ENCODE results near the gene AHCYL2. TPM values are rescaled to one million over a fixed set of nuclear protein-coding genes. Genes with fewer than 3 reads are reported as not detected.
"Not testable (repeated sequence)": the region's sequence is repeated elsewhere in the genome, so short reads cannot be mapped to it uniquely, and the experiment has no call there.

Gene AHCYL2
- total and polyA plus RNA-seq, 8 donors = 5.1 to 16.8 (median 13.3) TPM

DNA sequence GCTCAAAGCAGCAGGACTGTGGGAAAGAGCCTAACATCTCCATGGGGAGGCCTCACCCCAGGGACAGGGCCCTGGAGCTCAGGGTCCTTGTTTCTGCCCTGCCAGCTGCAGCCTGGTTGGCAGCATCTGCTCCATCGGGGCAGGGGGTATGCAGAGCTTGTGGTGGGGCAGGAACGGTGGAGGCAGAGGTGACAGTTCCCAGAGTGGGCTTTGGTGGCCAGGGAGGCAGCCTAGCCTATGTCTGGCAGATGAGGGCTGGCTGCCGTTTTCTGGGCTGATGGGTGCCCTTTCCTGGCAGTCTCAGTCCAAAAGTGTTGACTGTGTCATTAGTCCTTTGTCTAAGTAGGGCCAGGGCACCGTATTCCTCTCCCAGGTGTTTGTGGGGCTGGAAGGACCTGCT is 12.2 kb upstream of the AHCYL2 start:
- FAIRE-seq (no peak), DNase-seq (no peak), ATAC-seq (no peak)
- intact Hi-C loops (cut with DNase I) = loop anchor here in 1 of 3 donors (10.0 kb wide), 1 partner anchor 62 kb away; no protein-coding TSS in a partner anchor
- TF ChIP-seq, protein P1, sequence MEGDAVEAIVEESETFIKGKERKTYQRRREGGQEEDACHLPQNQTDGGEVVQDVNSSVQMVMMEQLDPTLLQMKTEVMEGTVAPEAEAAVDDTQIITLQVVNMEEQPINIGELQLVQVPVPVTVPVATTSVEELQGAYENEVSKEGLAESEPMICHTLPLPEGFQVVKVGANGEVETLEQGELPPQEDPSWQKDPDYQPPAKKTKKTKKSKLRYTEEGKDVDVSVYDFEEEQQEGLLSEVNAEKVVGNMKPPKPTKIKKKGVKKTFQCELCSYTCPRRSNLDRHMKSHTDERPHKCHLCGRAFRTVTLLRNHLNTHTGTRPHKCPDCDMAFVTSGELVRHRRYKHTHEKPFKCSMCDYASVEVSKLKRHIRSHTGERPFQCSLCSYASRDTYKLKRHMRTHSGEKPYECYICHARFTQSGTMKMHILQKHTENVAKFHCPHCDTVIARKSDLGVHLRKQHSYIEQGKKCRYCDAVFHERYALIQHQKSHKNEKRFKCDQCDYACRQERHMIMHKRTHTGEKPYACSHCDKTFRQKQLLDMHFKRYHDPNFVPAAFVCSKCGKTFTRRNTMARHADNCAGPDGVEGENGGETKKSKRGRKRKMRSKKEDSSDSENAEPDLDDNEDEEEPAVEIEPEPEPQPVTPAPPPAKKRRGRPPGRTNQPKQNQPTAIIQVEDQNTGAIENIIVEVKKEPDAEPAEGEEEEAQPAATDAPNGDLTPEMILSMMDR (IDR thresholded peaks at IDR 0.05) = no peak
- H3K4me1 ChIP-seq = no peaks in the 10 kb centered on the region
- WGBS, 2 donors = 78 to 89% methylated on average over 4 of the region's 4 CpGs
- H3K36me3 ChIP-seq = no peaks in the 10 kb centered on the region
- no peaks in the 10 kb centered on the region for H3K9me3 ChIP-seq
- no peak overlapping the region for H3K27ac ChIP-seq
- H3K4me3 ChIP-seq = no peak overlapping the region
- H3K27me3 ChIP-seq = no peaks in the 10 kb centered on the region

DNA sequence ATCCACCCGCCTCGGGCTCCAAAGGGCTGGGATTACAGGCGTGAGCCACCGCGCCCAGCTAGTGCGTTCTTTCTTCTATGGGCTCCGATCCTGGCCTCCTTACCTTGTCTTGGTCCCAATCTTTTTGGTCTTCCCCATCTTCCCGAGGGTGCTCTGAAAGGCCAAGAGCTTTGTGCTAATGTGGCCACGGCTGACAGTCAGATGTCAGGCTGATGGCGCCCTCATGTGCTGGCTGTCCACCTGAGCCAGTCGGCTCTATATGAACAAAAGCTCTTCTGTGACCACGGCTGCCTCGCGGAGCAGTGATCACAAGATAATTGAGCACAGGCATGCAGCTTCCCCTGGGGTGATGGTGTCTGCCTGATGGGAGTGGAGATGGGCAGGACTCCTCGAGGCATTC is 11.0 kb upstream of the AHCYL2 start:
- Histone ChIP-seq H3K27ac (no peak overlapping the region), H3K27me3 (no peaks in the 10 kb centered on the region), H3K4me3 (no peak overlapping the region), H3K36me3 (no peaks in the 10 kb centered on the region), H3K4me1 (no peaks in the 10 kb centered on the region), H3K9me3 (no peaks in the 10 kb centered on the region)
- WGBS, 2 donors = 53 to 55% methylated on average over 15 of the region's 15 CpGs
- intact Hi-C loops (cut with DNase I) = loop anchor here in 1 of 3 donors (10.0 kb wide), 1 partner anchor 61 kb away; no protein-coding TSS in a partner anchor
- ATAC-seq = no peak
- FAIRE-seq = no peak
- DNase-seq = no peak
- TF ChIP-seq, protein P1 (IDR thresholded peaks at IDR 0.05) = no peak

DNA sequence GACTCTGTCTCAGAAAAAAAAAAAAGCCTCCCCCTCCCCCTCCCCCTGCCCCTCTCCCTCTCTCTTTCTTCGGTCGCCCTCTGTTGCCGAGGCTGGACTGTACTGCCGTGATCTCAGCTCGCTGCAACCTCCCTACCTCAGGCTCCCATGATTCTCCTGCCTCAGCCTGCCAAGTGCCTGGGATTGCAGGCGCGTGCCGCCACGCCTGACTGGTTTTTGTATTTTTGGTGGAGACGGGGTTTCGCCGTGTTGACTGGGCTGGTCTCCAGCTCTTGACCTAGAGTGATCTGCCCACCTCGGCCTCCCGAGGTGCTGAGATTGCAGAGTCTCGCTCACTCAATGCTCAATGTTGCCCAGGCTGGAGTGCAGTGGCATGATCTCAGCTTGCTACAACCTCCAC is 9.1 kb upstream of the AHCYL2 start:
- not testable (repeated sequence) for H3K27me3 ChIP-seq, FAIRE-seq, H3K27ac ChIP-seq, H3K4me3 ChIP-seq, ATAC-seq, H3K4me1 ChIP-seq, H3K9me3 ChIP-seq, DNase-seq, H3K36me3 ChIP-seq
- 94 to 97% methylated on average over 15 of the region's 15 CpGs for WGBS, 2 donors
- intact Hi-C loops (cut with DNase I) = loop anchor here in 2 of 3 donors (5.0 to 10.0 kb wide), 2 partner anchors 57 to 59 kb away; no protein-coding TSS in a partner anchor

DNA sequence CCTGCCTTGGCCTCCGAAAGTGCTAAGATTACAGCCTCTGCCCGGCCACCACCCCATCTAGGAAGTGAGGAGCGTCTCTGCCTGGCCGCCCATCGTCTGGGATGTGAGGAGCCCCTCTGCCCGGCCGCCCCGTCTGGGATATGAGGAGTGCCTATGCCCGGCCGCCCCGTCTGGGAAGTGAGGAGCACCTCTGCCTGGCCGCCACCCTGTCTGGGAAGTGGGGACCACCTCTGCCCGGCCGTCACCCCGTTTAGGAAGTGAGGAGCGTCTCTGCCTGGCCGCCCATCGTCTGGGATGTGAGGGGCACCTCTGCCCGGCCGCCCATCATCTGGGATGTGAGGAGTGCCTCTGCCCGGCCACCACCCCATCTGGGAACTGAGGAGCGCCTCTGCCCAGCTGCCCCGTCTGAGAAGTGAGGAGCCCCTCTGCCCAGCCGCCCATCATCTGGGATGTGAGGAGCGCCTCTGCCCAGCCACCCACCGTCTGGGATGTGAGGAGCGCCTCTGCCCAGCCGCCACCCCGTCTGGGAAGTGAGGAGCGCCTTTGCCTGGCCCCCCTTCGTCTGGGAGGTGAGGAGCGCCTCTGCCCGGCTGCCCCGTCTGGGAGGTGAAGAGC is 8.6 kb upstream of the AHCYL2 start:
- H3K9me3 ChIP-seq, H3K4me3 ChIP-seq, H3K4me1 ChIP-seq, FAIRE-seq, H3K27me3 ChIP-seq, H3K36me3 ChIP-seq, ATAC-seq, H3K27ac ChIP-seq: not testable (repeated sequence)
- 90 to 95% methylated on average over 34 of the region's 34 CpGs for WGBS, 2 donors
- DNase-seq = peak in 1 of 6 donors; percentile 64
- intact Hi-C loops (cut with DNase I) = loop anchor here in 2 of 3 donors (5.0 to 10.0 kb wide), 2 partner anchors 56 to 59 kb away; no protein-coding TSS in a partner anchor

DNA sequence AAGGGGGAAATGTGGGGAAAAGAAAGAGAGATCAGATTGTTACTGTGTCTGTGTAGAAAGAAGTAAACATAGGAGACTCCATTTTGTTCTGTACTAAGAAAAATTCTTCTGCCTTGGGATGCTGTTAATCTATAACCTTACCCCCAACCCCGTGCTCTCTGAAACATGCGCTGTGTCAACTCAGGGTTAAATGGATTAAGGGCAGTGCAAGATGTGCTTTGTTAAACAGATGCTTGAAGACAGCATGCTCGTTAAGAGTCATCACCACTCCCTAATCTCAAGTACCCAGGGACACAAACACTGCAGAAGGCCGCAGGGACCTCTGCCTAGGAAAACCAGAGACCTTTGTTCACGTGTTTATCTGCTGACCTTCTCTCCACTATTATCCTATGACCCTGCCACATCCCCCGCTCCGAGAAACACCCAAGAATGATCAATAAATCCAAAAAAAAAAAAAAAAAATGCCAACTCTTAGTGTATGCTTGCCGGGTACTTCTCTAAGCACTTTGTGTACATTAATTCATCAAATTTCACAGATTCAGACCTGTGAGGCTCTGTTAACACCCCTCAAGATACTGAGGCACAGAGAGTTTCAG is 7.9 kb upstream of the AHCYL2 start:
- 49 to 58% methylated on average over 7 to 8 of the region's 8 CpGs for WGBS, 2 donors
- not testable (repeated sequence) for H3K4me1 ChIP-seq, FAIRE-seq, DNase-seq, ATAC-seq, H3K36me3 ChIP-seq, H3K9me3 ChIP-seq, H3K27me3 ChIP-seq, H3K4me3 ChIP-seq, H3K27ac ChIP-seq
- intact Hi-C loops (cut with DNase I) = loop anchor here in 2 of 3 donors (5.0 to 10.0 kb wide), 2 partner anchors 55 to 58 kb away; no protein-coding TSS in a partner anchor

DNA sequence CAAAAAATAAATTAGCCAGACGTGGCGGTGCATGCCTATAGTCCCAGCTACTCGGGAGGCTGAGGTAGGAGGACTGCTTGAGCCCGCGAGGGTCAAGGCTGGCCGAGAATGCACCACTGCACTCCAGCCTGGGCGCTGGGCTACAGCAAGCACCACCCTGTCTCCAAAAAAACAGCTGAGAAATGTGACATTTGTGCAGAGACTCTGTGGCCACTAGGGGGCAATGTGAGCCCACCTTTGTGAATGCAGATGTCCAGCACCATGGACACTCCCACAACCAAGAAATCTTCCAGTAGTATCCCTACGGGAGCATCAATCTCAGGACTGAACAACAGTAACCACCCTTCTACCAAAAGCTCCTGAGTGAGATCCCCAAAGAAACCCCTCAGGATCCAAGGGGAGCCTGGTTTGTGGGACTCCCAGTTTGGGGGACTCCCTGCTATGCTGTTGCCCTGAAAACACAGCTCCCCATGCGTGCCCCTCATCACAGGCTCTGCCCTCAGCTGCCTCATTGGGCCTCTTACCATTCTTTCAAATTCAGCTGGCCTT is 6.2 kb upstream of the AHCYL2 start:
- DNase-seq = peak; percentile 70 to 87 (median 81)
- H3K9me3 ChIP-seq = no peaks in the 10 kb centered on the region
- no peaks in the 10 kb centered on the region for H3K27me3 ChIP-seq
- no peak overlapping the region for H3K4me3 ChIP-seq
- intact Hi-C loops (cut with DNase I) = loop anchor here in 2 of 3 donors (5.0 to 10.0 kb wide), 2 partner anchors 54 to 56 kb away; no protein-coding TSS in a partner anchor
- TF ChIP-seq, protein P1 (IDR thresholded peaks at IDR 0.05) = peak; percentile 79 to 98 (median 85)
- 11 to 12% methylated on average over 9 of the region's 9 CpGs for WGBS, 2 donors
- no peak overlapping the region for H3K27ac ChIP-seq
- ATAC-seq = peak; percentile 76 to 99 (median 96)
- no peaks in the 10 kb centered on the region for H3K36me3 ChIP-seq
- H3K4me1 ChIP-seq = no peaks in the 10 kb centered on the region
- no peak for FAIRE-seq

DNA sequence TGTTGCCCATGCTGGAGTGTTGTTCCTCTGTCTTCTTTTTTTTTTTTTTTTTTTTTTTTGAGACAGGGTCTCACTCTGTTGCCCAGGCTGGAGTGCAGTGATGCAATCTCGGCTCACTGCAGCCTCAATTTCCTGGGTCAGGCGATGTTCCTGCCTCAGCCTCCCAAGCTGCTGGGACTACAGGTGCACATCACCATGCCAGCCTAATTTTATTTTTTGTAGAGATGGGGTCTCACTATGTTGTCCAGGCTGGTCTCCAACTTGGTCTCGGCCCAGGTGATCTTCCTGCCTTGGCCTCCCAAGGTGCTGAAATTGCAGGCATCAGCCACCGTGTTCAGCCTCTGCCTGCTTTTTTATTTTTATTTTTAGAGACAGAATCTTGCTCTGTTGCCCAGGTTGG is 5.7 kb upstream of the AHCYL2 start:
- not testable (repeated sequence) for H3K4me1 ChIP-seq, H3K27me3 ChIP-seq, H3K9me3 ChIP-seq, DNase-seq, H3K27ac ChIP-seq, H3K4me3 ChIP-seq, H3K36me3 ChIP-seq, FAIRE-seq
- intact Hi-C loops (cut with DNase I) = loop anchor here in 2 of 3 donors (5.0 to 10.0 kb wide), 2 partner anchors 53 to 56 kb away; no protein-coding TSS in a partner anchor
- peak in 1 of 4 donors; percentile 7 for ATAC-seq
- 82 to 88% methylated on average over 4 of the region's 4 CpGs for WGBS, 2 donors
